ENCODE data around the gene ADK. TPM values are rescaled to one million over a fixed set of nuclear protein-coding genes. Genes with fewer than 3 reads are reported as not detected.
A peak's percentile ranks its signal among the peaks of the same experiment; 100 is the strongest.

ADK gene
- total RNA-seq, 1 experiment from 2014 or later = 26.8 TPM

- Histone ChIP-seq H3K14ac (ENCODE audit: insufficient read depth, low read length) (no peak overlapping the region), H4K8ac (replicated peaks; ENCODE audit: insufficient read length, low read depth, low read length) (no peak overlapping the region), H3K79me1 (ENCODE audit: insufficient read depth, low read depth, low read length, poor library complexity, severe bottlenecking) (no peaks in the 10 kb centered on the region), H2BK120ac (ENCODE audit: low read depth, low read length, poor library complexity, severe bottlenecking) (no peak overlapping the region), H3K9ac (ENCODE audit: extremely low read depth, insufficient read length, low read length) (no peak overlapping the region), H3T11ph (ENCODE audit: low read length) (no peak overlapping the region), H3K18ac (ENCODE audit: insufficient read length, low read depth, low read length) (no peak overlapping the region), H3K9me3 (ENCODE audit: control insufficient read depth, low read depth, low read length) (no peaks in the 10 kb centered on the region), H3K27ac (ENCODE audit: insufficient read length, low read depth, low read length) (no peak overlapping the region), H2AFZ (ENCODE audit: low read length) (no peak overlapping the region), H3K79me2 (ENCODE audit: insufficient read depth, low read length) (no peaks in the 10 kb centered on the region), H4K5ac (ENCODE audit: insufficient read length, low read depth, low read length) (no peak overlapping the region), H3K23ac (ENCODE audit: insufficient read length, low read depth, low read length) (no peak overlapping the region), H4K20me1 (ENCODE audit: control insufficient read depth, insufficient read depth, insufficient read length) (no peaks in the 10 kb centered on the region), H2BK5ac (ENCODE audit: insufficient read length, low read length) (no peak overlapping the region), H2BK15ac (ENCODE audit: low read depth, low read length) (no peak overlapping the region), H2BK12ac (ENCODE audit: insufficient read length, low read depth, low read length) (no peak overlapping the region), H3K56ac (ENCODE audit: insufficient read length, low read depth, low read length) (no peak overlapping the region), H3K4ac (ENCODE audit: low read depth, low read length) (no peak overlapping the region), H2AK5ac (ENCODE audit: insufficient read length, low read length) (no peak overlapping the region), H2BK20ac (ENCODE audit: low read depth, low read length, poor library complexity, severe bottlenecking) (no peak overlapping the region), H3K23me2 (ENCODE audit: insufficient read length, low read depth, low read length, poor library complexity, severe bottlenecking) (no peaks in the 10 kb centered on the region), H3K4me1 (ENCODE audit: insufficient read depth, low read length) (peaks cover 4% of the 10 kb centered on the region; the same call in 1 of the 2 replicates), H3K27me3 (ENCODE audit: insufficient read depth, low read length) (no peaks in the 10 kb centered on the region), H4K91ac (ENCODE audit: insufficient read length, low read depth, low read length) (no peak overlapping the region), H3K4me2 (ENCODE audit: insufficient read depth, insufficient read length, low read length) (no peak overlapping the region)
- no peak overlapping the region for H3K4me3 Mint-ChIP-seq
- no peaks in the 10 kb centered on the region for H3K27me3 Mint-ChIP-seq (ENCODE audit: low read depth)
- peak overlapping the region in 1 of 3 experiments; percentile 32; a peak in 2 of 7 replicates for H3K27ac Mint-ChIP-seq
- peaks cover 12 to 15% of the 10 kb centered on the region in 2 experiments for H3K4me1 Mint-ChIP-seq
- TF ChIP-seq CTCF (conservative IDR thresholded peaks at IDR 0.05) = no peak
- no peaks in the 10 kb centered on the region for H3K9me3 Mint-ChIP-seq
- no peaks in the 10 kb centered on the region for H3K36me3 Mint-ChIP-seq (ENCODE audit: insufficient read depth in 1 of 3, low read depth in 3 of 3)
- WGBS (ENCODE audit: extremely low coverage, insufficient read length, low lambda C conversion rate) = no CpG with 5 or more reads among the region's 2 CpGs
- no peak for DNase-seq
Observed at GRCh38 chr10:74523199-74523598, 372.2 kb downstream of the ADK start.
